ENCODE results near the gene PERM1. TPM values are rescaled to one million over a fixed set of nuclear protein-coding genes. Genes with fewer than 3 reads are reported as not detected.

Gene PERM1
- total and polyA plus RNA-seq, 2 of the 13 experiments (the other 11 are each of a cell fraction or from before 2014, with no cell fraction given) = 0.04 to 0.29 TPM

GRCh38 chr1:958823-959730 lies 22.8 kb downstream of the PERM1 start, which contains the start of gene NOC2L (continued):
- TF ChIP-seq ZBTB40 (IDR thresholded peaks at IDR 0.05) = no peak
- peak; percentile 25; the same call in 1 of the 2 replicates for TF ChIP-seq ZBTB40 (CRISPR knock-in tag; IDR thresholded peaks at IDR 0.05)
- TF ChIP-seq PHF20 (CRISPR knock-in tag; IDR thresholded peaks at IDR 0.05) = peak; percentile 89
- TF ChIP-seq GABPB1 (CRISPR knock-in tag; IDR thresholded peaks at IDR 0.05) = peak; percentile 96
- 0 out of 2 replicates have a peak, but pooled peaks have one; percentile 36 for TF ChIP-seq ZBTB20 (CRISPR knock-in tag; IDR thresholded peaks at IDR 0.05; ENCODE audit: borderline replicate concordance, low read depth)
- TF ChIP-seq MTERF4 (CRISPR knock-in tag; IDR thresholded peaks at IDR 0.05) = no peak
- TF ChIP-seq, protein P1, sequence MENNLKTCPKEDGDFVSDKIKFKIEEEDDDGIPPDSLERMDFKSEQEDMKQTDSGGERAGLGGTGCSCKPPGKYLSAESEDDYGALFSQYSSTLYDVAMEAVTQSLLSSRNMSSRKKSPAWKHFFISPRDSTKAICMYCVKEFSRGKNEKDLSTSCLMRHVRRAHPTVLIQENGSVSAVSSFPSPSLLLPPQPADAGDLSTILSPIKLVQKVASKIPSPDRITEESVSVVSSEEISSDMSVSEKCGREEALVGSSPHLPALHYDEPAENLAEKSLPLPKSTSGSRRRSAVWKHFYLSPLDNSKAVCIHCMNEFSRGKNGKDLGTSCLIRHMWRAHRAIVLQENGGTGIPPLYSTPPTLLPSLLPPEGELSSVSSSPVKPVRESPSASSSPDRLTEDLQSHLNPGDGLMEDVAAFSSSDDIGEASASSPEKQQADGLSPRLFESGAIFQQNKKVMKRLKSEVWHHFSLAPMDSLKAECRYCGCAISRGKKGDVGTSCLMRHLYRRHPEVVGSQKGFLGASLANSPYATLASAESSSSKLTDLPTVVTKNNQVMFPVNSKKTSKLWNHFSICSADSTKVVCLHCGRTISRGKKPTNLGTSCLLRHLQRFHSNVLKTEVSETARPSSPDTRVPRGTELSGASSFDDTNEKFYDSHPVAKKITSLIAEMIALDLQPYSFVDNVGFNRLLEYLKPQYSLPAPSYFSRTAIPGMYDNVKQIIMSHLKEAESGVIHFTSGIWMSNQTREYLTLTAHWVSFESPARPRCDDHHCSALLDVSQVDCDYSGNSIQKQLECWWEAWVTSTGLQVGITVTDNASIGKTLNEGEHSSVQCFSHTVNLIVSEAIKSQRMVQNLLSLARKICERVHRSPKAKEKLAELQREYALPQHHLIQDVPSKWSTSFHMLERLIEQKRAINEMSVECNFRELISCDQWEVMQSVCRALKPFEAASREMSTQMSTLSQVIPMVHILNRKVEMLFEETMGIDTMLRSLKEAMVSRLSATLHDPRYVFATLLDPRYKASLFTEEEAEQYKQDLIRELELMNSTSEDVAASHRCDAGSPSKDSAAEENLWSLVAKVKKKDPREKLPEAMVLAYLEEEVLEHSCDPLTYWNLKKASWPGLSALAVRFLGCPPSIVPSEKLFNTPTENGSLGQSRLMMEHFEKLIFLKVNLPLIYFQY (CRISPR knock-in tag; IDR thresholded peaks at IDR 0.05; ENCODE audit: borderline replicate concordance) = no peak
- peak; percentile 90 for TF ChIP-seq ZNF143 (CRISPR knock-in tag; IDR thresholded peaks at IDR 0.05)
- 0 out of 2 replicates have a peak, but pooled peaks have one; percentile 17 for TF ChIP-seq SKIL (CRISPR knock-in tag; IDR thresholded peaks at IDR 0.05; ENCODE audit: borderline replicate concordance)
- no peak for TF ChIP-seq DPF2 (CRISPR knock-in tag; IDR thresholded peaks at IDR 0.05; ENCODE audit: borderline replicate concordance, low read depth)
